CD14-positive monocyte (primary cell): ENCODE data around the gene GPR161. TPM values are rescaled to one million over a fixed set of nuclear protein-coding genes. Genes with fewer than 3 reads are reported as not detected.

Source experiments
- DNase-seq, 3 donors: peaks; one replicate each; pipeline ENCODE4 v3.0.0-alpha.2; 2011 to 2022
- H2AFZ ChIP-seq: 2 replicates; pipeline ENCODE4 v1.6.0; 2012; ENCODE audit warnings: mild to moderate bottlenecking, low read depth, low read length, inconsistent platforms; ENCODE audit not compliant: insufficient read depth, poor library complexity, severe bottlenecking
- H3K27ac ChIP-seq, 2 donors: 1 replicate in 1 of 2; 2 replicates in 1 of 2; pipeline ENCODE4 v1.5.1; 2012 to 2013; ENCODE audit warnings: low read length in 2 of 2, control low read depth in 1 of 2, inconsistent platforms in 1 of 2, low read depth in 1 of 2, mild to moderate bottlenecking in 1 of 2
- H3K27me3 ChIP-seq, 2 donors: one replicate each; pipeline versions ENCODE4 v1.6.0 to v1.6.1; 2011 to 2013; ENCODE audit warnings: low read length in 2 of 2; ENCODE audit not compliant: control insufficient read depth in 2 of 2, insufficient read depth in 2 of 2
- H3K36me3 ChIP-seq, 2 donors: replicated peaks in 1 of 2; 1 replicate in 1 of 2; 2 replicates in 1 of 2; pipeline versions ENCODE4 v1.5.1 to v1.6.1; 2012 to 2013; ENCODE audit warnings: low read length in 2 of 2, control low read depth in 1 of 2, inconsistent platforms in 1 of 2, mild to moderate bottlenecking in 1 of 2; ENCODE audit not compliant: insufficient read depth in 2 of 2, control insufficient read depth in 1 of 2
- H3K4me1 ChIP-seq, 2 donors: 1 replicate in 1 of 2; 2 replicates in 1 of 2; pipeline versions ENCODE4 v1.5.1 to v1.6.1; 2012 to 2013; ENCODE audit warnings: low read length in 2 of 2, control low read depth in 1 of 2, inconsistent platforms in 1 of 2, mild to moderate bottlenecking in 1 of 2, moderate library complexity in 1 of 2; ENCODE audit not compliant: insufficient read depth in 2 of 2, control insufficient read depth in 1 of 2
- H3K4me2 ChIP-seq: replicated peaks from 2 replicates; pipeline ENCODE3; 2012; ENCODE audit warnings: low read length, moderate library complexity, mild to moderate bottlenecking; ENCODE audit not compliant: poor library complexity, severe bottlenecking; ENCODE audit errors: extremely low read depth
- H3K4me3 ChIP-seq, 3 experiments: fragments of 200-600 bp in 1 of 3; sonication (generic) in 1 of 3; replicated peaks in 1 of 3; 1 replicate in 2 of 3; 2 replicates in 1 of 3; pipeline ENCODE4 v1.5.1; 2011 to 2013; ENCODE audit warnings: low read length in 3 of 3, mild to moderate bottlenecking in 3 of 3, control low read depth in 2 of 3, low read depth in 2 of 3, inconsistent platforms in 1 of 3, moderate library complexity in 1 of 3
- H3K79me2 ChIP-seq: 2 replicates; pipeline ENCODE4 v1.6.0; 2012; ENCODE audit warnings: mild to moderate bottlenecking, control low read depth, inconsistent platforms, low read length, moderate library complexity; ENCODE audit not compliant: insufficient read depth
- H3K9ac ChIP-seq: 2 replicates; pipeline ENCODE4 v1.6.0; 2017; ENCODE audit warnings: low read length, mild to moderate bottlenecking; ENCODE audit not compliant: insufficient read depth, poor library complexity, severe bottlenecking
- H3K9me3 ChIP-seq, 2 donors: replicated peaks in 1 of 2; 1 replicate in 1 of 2; 2 replicates in 1 of 2; pipeline versions ENCODE4 v1.5.1 to v1.6.1; 2012 to 2013; ENCODE audit warnings: low read length in 2 of 2, control low read depth in 1 of 2; ENCODE audit not compliant: control insufficient read depth in 1 of 2, insufficient read depth in 1 of 2
- H4K20me1 ChIP-seq: 2 replicates; pipeline ENCODE4 v1.6.0; 2012; ENCODE audit warnings: mild to moderate bottlenecking, low read length, control low read depth, moderate library complexity; ENCODE audit not compliant: insufficient read depth
- H3K27ac Mint-ChIP-seq, 7 donors: one replicate each; pipeline ENCODE4 v1.8.0; 2020; ENCODE audit warnings: mild to moderate bottlenecking in 7 of 7, mixed read lengths in 7 of 7, moderate library complexity in 6 of 7, inconsistent platforms in 2 of 7
- H3K27me3 Mint-ChIP-seq, 3 donors: one replicate each; pipeline ENCODE4 v1.8.0; 2021 to 2022; ENCODE audit warnings: low read depth in 3 of 3, mild to moderate bottlenecking in 3 of 3, mixed read lengths in 3 of 3, moderate library complexity in 3 of 3, inconsistent platforms in 1 of 3
- H3K36me3 Mint-ChIP-seq, 2 donors: one replicate each; pipeline ENCODE4 v1.8.0; 2020; ENCODE audit warnings: mixed read lengths in 2 of 2, inconsistent platforms in 1 of 2, mild to moderate bottlenecking in 1 of 2
- H3K4me1 Mint-ChIP-seq: one replicate; pipeline ENCODE4 v1.8.0; 2020; ENCODE audit warnings: mild to moderate bottlenecking, mixed read lengths
- H3K4me3 Mint-ChIP-seq, 2 donors: one replicate each; pipeline ENCODE4 v1.8.0; 2020; ENCODE audit warnings: mild to moderate bottlenecking in 2 of 2, mixed read lengths in 2 of 2, moderate library complexity in 1 of 2
- H3K9me3 Mint-ChIP-seq, 7 donors: one replicate each; pipeline ENCODE4 v1.8.0; 2020 to 2022; ENCODE audit warnings: mixed read lengths in 7 of 7, mild to moderate bottlenecking in 6 of 7, moderate library complexity in 6 of 7, inconsistent platforms in 2 of 7
- WGBS: methylation state at CpG from one replicate; pipeline ENCODE4 v1.1.5; 2013; ENCODE audit warnings: missing lambda C conversion rate; ENCODE audit not compliant: insufficient coverage; 5-methylcytosine and 5-hydroxymethylcytosine counted together
- intact Hi-C, 2 donors: fragments of 100-400 bp; cut with micrococcal nuclease; formaldehyde crosslinking; loops; one replicate each; pipeline versions ENCODE4 v1.15.0 to v1.15.1; 2023
- polyA plus RNA-seq, 3 donors: library from polyadenylated mRNA; depleted of rRNA in 1 of 3; unstranded in 2 of 3; stranded (reverse) in 1 of 3; fragments of 300-500 nt in 2 of 3; fragments of >200 nt in 1 of 3; fragmentation: Illumina TruSeq in 2 of 3; gene quantifications; 1 replicate in 2 of 3; 2 replicates in 1 of 3; pipeline ENCODE4 v1.2.3, GENCODE V29; 2012 to 2021
- TF ChIP-seq, protein P1 (sequence below): fragments of 200-600 bp; IDR thresholded peaks from one replicate; pipeline ENCODE4 v1.8.0; 2022; ENCODE audit warnings: antibody characterized with exemption, mild to moderate bottlenecking

Gene GPR161
- polyA plus RNA-seq, 3 donors, result 0.65 TPM; not detected in 2

DNA sequence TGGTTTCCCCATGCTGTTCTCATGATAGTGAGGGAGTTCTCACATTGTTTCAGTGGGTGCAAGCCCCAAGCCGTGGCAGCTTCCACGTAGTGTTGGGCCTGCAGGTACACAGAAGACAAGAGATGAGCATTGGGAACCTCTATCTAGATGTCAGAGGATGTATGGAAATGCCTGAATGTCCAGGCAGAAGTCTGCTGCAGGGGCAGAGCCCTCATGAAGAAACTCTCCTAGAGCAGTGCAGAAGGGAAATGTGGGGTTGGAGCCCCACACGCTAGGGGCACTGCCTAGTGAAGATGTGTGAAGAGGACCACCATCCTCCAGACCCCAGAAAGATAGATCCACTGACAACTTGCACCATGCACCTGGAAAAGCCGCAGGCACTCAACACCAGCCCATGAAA is 17.0 kb downstream of the GPR161 start:
- TF ChIP-seq, protein P1, sequence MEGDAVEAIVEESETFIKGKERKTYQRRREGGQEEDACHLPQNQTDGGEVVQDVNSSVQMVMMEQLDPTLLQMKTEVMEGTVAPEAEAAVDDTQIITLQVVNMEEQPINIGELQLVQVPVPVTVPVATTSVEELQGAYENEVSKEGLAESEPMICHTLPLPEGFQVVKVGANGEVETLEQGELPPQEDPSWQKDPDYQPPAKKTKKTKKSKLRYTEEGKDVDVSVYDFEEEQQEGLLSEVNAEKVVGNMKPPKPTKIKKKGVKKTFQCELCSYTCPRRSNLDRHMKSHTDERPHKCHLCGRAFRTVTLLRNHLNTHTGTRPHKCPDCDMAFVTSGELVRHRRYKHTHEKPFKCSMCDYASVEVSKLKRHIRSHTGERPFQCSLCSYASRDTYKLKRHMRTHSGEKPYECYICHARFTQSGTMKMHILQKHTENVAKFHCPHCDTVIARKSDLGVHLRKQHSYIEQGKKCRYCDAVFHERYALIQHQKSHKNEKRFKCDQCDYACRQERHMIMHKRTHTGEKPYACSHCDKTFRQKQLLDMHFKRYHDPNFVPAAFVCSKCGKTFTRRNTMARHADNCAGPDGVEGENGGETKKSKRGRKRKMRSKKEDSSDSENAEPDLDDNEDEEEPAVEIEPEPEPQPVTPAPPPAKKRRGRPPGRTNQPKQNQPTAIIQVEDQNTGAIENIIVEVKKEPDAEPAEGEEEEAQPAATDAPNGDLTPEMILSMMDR, result no peak
- intact Hi-C loops, result no loop called here
- WGBS, result 100% methylated on average over 3 of the region's 4 CpGs

DNA sequence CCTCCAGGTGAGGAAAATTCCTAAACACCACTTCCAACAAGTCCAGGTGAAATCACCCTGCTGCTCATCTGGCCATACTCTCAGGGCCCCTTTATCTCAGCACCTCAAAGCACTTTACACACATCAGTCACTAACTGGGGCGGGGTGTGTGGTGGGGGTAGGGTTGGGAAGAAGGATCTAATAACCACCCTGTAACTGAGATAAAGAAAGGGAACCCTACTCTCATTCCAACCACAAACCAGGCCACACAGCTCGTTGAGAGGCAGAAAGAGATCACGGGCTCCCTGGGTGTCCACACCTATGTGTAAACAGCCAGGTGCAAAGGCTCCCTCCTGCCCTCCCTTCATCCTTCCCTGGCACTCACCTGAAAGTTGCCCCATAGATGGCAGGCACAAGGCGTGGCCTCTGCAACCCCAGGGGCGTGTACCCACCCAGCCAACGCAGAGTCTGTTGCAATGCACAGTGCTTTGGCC is 20.4 kb downstream of the GPR161 start:
- H4K20me1 ChIP-seq, result no peaks in the 10 kb centered on the region
- Mint-ChIP-seq H3K36me3 (no peaks in the 10 kb centered on the region), H3K27me3 (peaks cover 0 to 3% (median 0%) of the 10 kb centered on the region in 3 donors), H3K27ac (no peak overlapping the region), H3K4me1 (peaks cover 1% of the 10 kb centered on the region), H3K4me3 (no peak overlapping the region), H3K9me3 (peaks cover 2 to 16% (median 13%) of the 10 kb centered on the region in 7 donors)
- intact Hi-C loops, result no loop called here
- peaks cover 0 to 8% of the 10 kb centered on the region in 2 donors for H3K9me3 ChIP-seq
- no peak overlapping the region for H3K9ac ChIP-seq
- H3K4me1 ChIP-seq, result peaks cover under 1% of the 10 kb centered on the region in 2 donors
- H3K4me3 ChIP-seq, result no peak overlapping the region
- TF ChIP-seq, protein P1, result no peak
- DNase-seq, result no peak
- H2AFZ ChIP-seq, result no peak overlapping the region
- no peak overlapping the region for H3K27ac ChIP-seq
- H3K79me2 ChIP-seq, result no peaks in the 10 kb centered on the region
- no peak overlapping the region for H3K4me2 ChIP-seq
- no peaks in the 10 kb centered on the region for H3K36me3 ChIP-seq
- no peaks in the 10 kb centered on the region for H3K27me3 ChIP-seq
- 85% methylated on average over 4 of the region's 6 CpGs for WGBS

More for the DNA sequence above, 17.0 kb downstream of the GPR161 start:
- DNase-seq, result no peak
- Mint-ChIP-seq H3K4me1 (peaks cover 1% of the 10 kb centered on the region), H3K27ac (peak overlapping the region in 1 of 7 donors; percentile 8), H3K27me3 (peaks cover 0 to 4% (median 3%) of the 10 kb centered on the region in 3 donors), H3K9me3 (peaks cover 2 to 16% (median 11%) of the 10 kb centered on the region in 7 donors), H3K4me3 (no peak overlapping the region), H3K36me3 (no peaks in the 10 kb centered on the region)
- no peak overlapping the region for H3K4me2 ChIP-seq
- H3K27me3 ChIP-seq, result no peaks in the 10 kb centered on the region
- no peak overlapping the region for H2AFZ ChIP-seq
- H3K27ac ChIP-seq, result no peak overlapping the region
- H3K4me1 ChIP-seq, result no peaks in the 10 kb centered on the region
- H3K4me3 ChIP-seq, result no peak overlapping the region
- no peaks in the 10 kb centered on the region for H3K36me3 ChIP-seq
- H3K79me2 ChIP-seq, result no peaks in the 10 kb centered on the region
- peaks cover 0 to 8% of the 10 kb centered on the region in 2 donors for H3K9me3 ChIP-seq
- no peak overlapping the region for H3K9ac ChIP-seq
- no peaks in the 10 kb centered on the region for H4K20me1 ChIP-seq
